Panc1 (cell line): ENCODE measurements around the gene GPRC5D. TPM values are rescaled to one million over a fixed set of nuclear protein-coding genes. Genes with fewer than 3 reads are reported as not detected.

Experiments used
- ATAC-seq: fragments of 200-7000 bp; cut with Tn5 transposase; 2 replicates; pipeline ENCODE4 v1.9.1; 2020; ENCODE audit warnings: mild to moderate bottlenecking, moderate library complexity
- BruUV-seq: library from RNA; stranded (reverse); fragments of 400-500 nt; replicated peaks from 2 replicates; lab custom pipeline; 2021; lab: Mats Ljungman, UMichigan
- CTCF ChIA-PET: fragments of 300-600 bp; sonication (Branson Sonifier 250); formaldehyde crosslinking; loops from one replicate; lab custom pipeline; 2022; ENCODE audit warnings: antibody characterized with exemption; lab: Charles Lee
- POLR2A ChIA-PET: fragments of 300-600 bp; sonication (Branson Sonifier 250); formaldehyde crosslinking; loops from one replicate; lab custom pipeline; 2022; ENCODE audit warnings: antibody characterized with exemption; lab: Charles Lee
- DNase-seq: peaks from one replicate; pipeline ENCODE4 v3.0.0-alpha.2; 2010; ENCODE audit warnings: low read depth, low spot score
- H3K27ac ChIP-seq: 2 replicates; pipeline ENCODE4 v1.5.1; 2011; ENCODE audit warnings: mild to moderate bottlenecking, low read length, inconsistent platforms
- H3K27me3 ChIP-seq: fragments of 200-500 bp; sonication (Bioruptor generic); 2 replicates; pipeline ENCODE4 v1.6.0; 2014; ENCODE audit warnings: low read length, inconsistent platforms; ENCODE audit not compliant: control insufficient read depth, insufficient read depth
- H3K36me3 ChIP-seq: fragments of 200-500 bp; sonication (Bioruptor generic); 2 replicates; pipeline ENCODE4 v1.5.1; 2014; ENCODE audit warnings: inconsistent platforms, mild to moderate bottlenecking, low read length, moderate library complexity; ENCODE audit not compliant: control insufficient read depth, insufficient read depth
- H3K4me1 ChIP-seq: 2 replicates; pipeline ENCODE4 v1.5.1; 2011; ENCODE audit warnings: inconsistent platforms, mild to moderate bottlenecking, low read length, moderate library complexity; ENCODE audit not compliant: control insufficient read depth, insufficient read depth
- H3K4me3 ChIP-seq, 2 experiments: 2 replicates each; pipeline ENCODE4 v1.5.1; 2011 to 2012; ENCODE audit warnings: low read depth in 2 of 2, low read length in 2 of 2, mild to moderate bottlenecking in 2 of 2, inconsistent platforms in 1 of 2, moderate library complexity in 1 of 2
- H3K9me3 ChIP-seq: fragments of 200-500 bp; sonication (Bioruptor generic); 2 replicates; pipeline ENCODE4 v1.5.1; 2014; ENCODE audit warnings: low read depth, mild to moderate bottlenecking, inconsistent platforms, low read length, moderate library complexity; ENCODE audit not compliant: control insufficient read depth, insufficient read depth
- CTCF ChIP-seq: fragments of 450-650 bp; IDR thresholded peaks from 2 replicates; pipeline ENCODE4 v1.5.1; 2017; ENCODE audit warnings: mild to moderate bottlenecking
- POLR2AphosphoS5 ChIP-seq: IDR thresholded peaks from 2 replicates; pipeline ENCODE4 v1.6.1; 2012; ENCODE audit warnings: mild to moderate bottlenecking, low read depth, low read length, moderate library complexity
- REST ChIP-seq, 2 experiments: IDR thresholded peaks; 2 replicates each; pipeline ENCODE4 v1.6.1; 2011 to 2012; ENCODE audit warnings: low read depth in 2 of 2, control low read depth in 1 of 2, low read length in 1 of 2, mild to moderate bottlenecking in 1 of 2, moderate library complexity in 1 of 2; ENCODE audit not compliant: insufficient read depth in 1 of 2
- SIN3A ChIP-seq: IDR thresholded peaks from 2 replicates; pipeline ENCODE4 v1.6.1; 2012; ENCODE audit warnings: low read depth, mild to moderate bottlenecking, low read length, moderate library complexity, borderline replicate concordance; ENCODE audit not compliant: insufficient read depth
- TCF7L2 ChIP-seq: IDR thresholded peaks from 2 replicates; pipeline ENCODE4 v1.6.1; 2011; ENCODE audit warnings: mild to moderate bottlenecking, low read depth, low read length, inconsistent platforms
- in situ Hi-C: cut with HindIII; loops from 2 replicates; pipeline ENCODE4 v1.10.0; 2016; ENCODE audit warnings: low sequenced_read_pairs, low pct_unique_long_range_greater_than_20kb
- intact Hi-C: fragments of 100-400 bp; cut with micrococcal nuclease; formaldehyde crosslinking; loops from one replicate; pipeline ENCODE4 v1.10.0; 2022; ENCODE audit not compliant: unreplicated experiment
- total RNA-seq: library from RNA; stranded (reverse); gene quantifications from one replicate; pipeline ENCODE4 v1.2.1, GENCODE V29; 2021; ENCODE audit not compliant: unreplicated experiment

Gene GPRC5D
- total RNA-seq, 1 experiment from 2014 or later = not detected

GRCh38 chr12:12960639-12961209, 8.8 kb upstream of the GPRC5D start:
- TF ChIP-seq SIN3A = no peak
- no peak for TF ChIP-seq REST (IDR thresholded peaks at IDR 0.05; ENCODE audit: insufficient read depth in 1 of 2, low read depth in 2 of 2, low read length in 1 of 2)
- TF ChIP-seq CTCF = no peak
- no peak for TF ChIP-seq POLR2AphosphoS5
- no peak for TF ChIP-seq TCF7L2
- H3K4me1 ChIP-seq = no peaks in the 10 kb centered on the region
- ATAC-seq (no peak), DNase-seq (no peak)
- in situ Hi-C loops (no loop called here), intact Hi-C loops (no loop called here)
- H3K4me3 ChIP-seq = no peak overlapping the region
- BruUV-seq = no TSS peak
- CTCF ChIA-PET = no interaction called here
- H3K9me3 ChIP-seq = no peaks in the 10 kb centered on the region
- H3K27me3 ChIP-seq = no peaks in the 10 kb centered on the region
- H3K27ac ChIP-seq = no peak overlapping the region
- POLR2A ChIA-PET = no interaction called here
- no peaks in the 10 kb centered on the region for H3K36me3 ChIP-seq

- H3K4me1 ChIP-seq = no peaks in the 10 kb centered on the region
- H3K27me3 ChIP-seq = no peaks in the 10 kb centered on the region
- no peaks in the 10 kb centered on the region for H3K9me3 ChIP-seq
- H3K27ac ChIP-seq = no peak overlapping the region
- no TSS peak for BruUV-seq
- intact Hi-C loops (no loop called here), in situ Hi-C loops (no loop called here)
- no peaks in the 10 kb centered on the region for H3K36me3 ChIP-seq
- TF ChIP-seq SIN3A (no peak), POLR2AphosphoS5 (no peak), CTCF (no peak), TCF7L2 (no peak), REST (IDR thresholded peaks at IDR 0.05; ENCODE audit: insufficient read depth in 1 of 2, low read depth in 2 of 2, low read length in 1 of 2) (no peak)
- ChIA-PET CTCF (interaction anchor here (0.6 kb wide), 1 partner anchor 327 kb away, joined by 3 read pairs; no protein-coding TSS in a partner anchor), POLR2A (no interaction called here)
- ATAC-seq = no peak
- no peak for DNase-seq
- H3K4me3 ChIP-seq = no peak overlapping the region
These were observed 6.9 kb upstream of the GPRC5D start for GRCh38 chr12:12958886-12959285.
